ENCODE data around the gene MCM10.
"Not testable (repeated sequence)": the region's sequence is repeated elsewhere in the genome, so short reads cannot be mapped to it uniquely, and the experiment has no call there.

The MCM10 gene

GRCh38 chr10:13160934-13161856 is at the start of gene MCM10:
Gene MCM10 (plus strand): TSS chr10:13161558. CDS start chr10:13164203, 2,645 bp downstream.
- peak; percentile 97 for DNase-seq

- DNase-seq, result no peak
These were observed 47.8 kb upstream of the MCM10 start for GRCh38 chr10:13113544-13113943.

- no peak for DNase-seq
These were observed 45.2 kb upstream of the MCM10 start for GRCh38 chr10:13115832-13116803.

- DNase-seq, result no peak
These were observed 43.2 kb upstream of the MCM10 start for GRCh38 chr10:13117841-13118783.

GRCh38 chr10:13118784-13119410 is 42.5 kb upstream of the MCM10 start:
- no peak for DNase-seq

GRCh38 chr10:13120786-13121499 is 40.4 kb upstream of the MCM10 start:
- DNase-seq, result no peak

GRCh38 chr10:13121500-13121854 is 39.9 kb upstream of the MCM10 start:
- no peak for DNase-seq

- no peak for DNase-seq
These were observed 24.7 kb upstream of the MCM10 start for GRCh38 chr10:13136651-13137050.

GRCh38 chr10:13139150-13139549 is 22.2 kb upstream of the MCM10 start:
- no peak for DNase-seq

- no peak for DNase-seq
These were observed 21.7 kb upstream of the MCM10 start for GRCh38 chr10:13139676-13140075.

GRCh38 chr10:13140627-13141190 is 20.6 kb upstream of the MCM10 start:
- no peak for DNase-seq

GRCh38 chr10:13143766-13144165 is 17.6 kb upstream of the MCM10 start:
- DNase-seq, result no peak

GRCh38 chr10:13144814-13145213 is 16.5 kb upstream of the MCM10 start:
- DNase-seq, result no peak

GRCh38 chr10:13146379-13146778 is 15.0 kb upstream of the MCM10 start:
- DNase-seq, result no peak

GRCh38 chr10:13147161-13147560 is 14.2 kb upstream of the MCM10 start:
- DNase-seq, result no peak

GRCh38 chr10:13152296-13152695 is 9.1 kb upstream of the MCM10 start:
- DNase-seq, result no peak

- not testable (repeated sequence) for DNase-seq
These were observed 5.5 kb upstream of the MCM10 start for GRCh38 chr10:13155860-13156259.

GRCh38 chr10:13158401-13158800 is 3.0 kb upstream of the MCM10 start:
- peak; percentile 47 for DNase-seq

GRCh38 chr10:13161857-13162271 is 506 bp downstream of the MCM10 start:
- DNase-seq, result no peak

- DNase-seq, result no peak
These were observed 2.5 kb downstream of the MCM10 start for GRCh38 chr10:13163859-13164258.

- no peak for DNase-seq
These were observed 3.8 kb downstream of the MCM10 start for GRCh38 chr10:13165177-13165576.
